SH-SY5Y (cell line): ENCODE results near the gene SYTL2.

Experiments
- GATA2 ChIP-seq: IDR thresholded peaks from 2 replicates; pipeline ENCODE4 v1.6.1; 2011; ENCODE audit warnings: mild to moderate bottlenecking, low read depth, low read length
- GATA3 ChIP-seq: IDR thresholded peaks from 2 replicates; pipeline ENCODE4 v1.6.1; 2011; ENCODE audit warnings: low read depth, mild to moderate bottlenecking, low read length, moderate library complexity

- TF ChIP-seq GATA2 = no peak
- TF ChIP-seq GATA3 = no peak
These were observed 9.4 kb downstream of the SYTL2 start for GRCh38 chr11:85801527-85801926.
